ENCODE results near the gene MZF1. TPM values are rescaled to one million over a fixed set of nuclear protein-coding genes. Genes with fewer than 3 reads are reported as not detected.

Gene MZF1
- total and polyA plus RNA-seq, 9 of the 15 experiments (the other 6 are each of a cell fraction or from before 2014, with no cell fraction given): 0.31 to 29.3 (median 11.5) TPM

GRCh38 chr19:58585442-58586132 is 12.5 kb upstream of the MZF1 start (continued):
- TF ChIP-seq MCM7 (IDR thresholded peaks at IDR 0.05) (no peak), HDGF (IDR thresholded peaks at IDR 0.05) (peak; percentile 97), TFAM (CRISPR knock-in tag; conservative IDR thresholded peaks at IDR 0.05) (no peak), GATAD2B (IDR thresholded peaks at IDR 0.05; ENCODE audit: borderline replicate concordance) (no peak), ZNF282 (CRISPR knock-in tag; IDR thresholded peaks at IDR 0.05) (no peak), TAF1 (IDR thresholded peaks at IDR 0.05; ENCODE audit: control insufficient read depth, extremely low read depth, insufficient read depth, low read length, severe bottlenecking) (no peak), ZNF224 (CRISPR knock-in tag; IDR thresholded peaks at IDR 0.05) (no peak), MYC (IDR thresholded peaks at IDR 0.05; ENCODE audit: low read depth, low read length) (no peak), MYC (CRISPR knock-in tag; IDR thresholded peaks at IDR 0.05; ENCODE audit: borderline replicate concordance, low read depth) (no peak), SETDB1 (IDR thresholded peaks at IDR 0.05; ENCODE audit: low read length) (no peak), ZSCAN32 (CRISPR knock-in tag; IDR thresholded peaks at IDR 0.05) (no peak), POLR2G (IDR thresholded peaks at IDR 0.05; ENCODE audit: low read depth, low read length) (no peak), ATF1 (CRISPR knock-in tag; IDR thresholded peaks at IDR 0.05) (no peak), ATF1 (tag; IDR thresholded peaks at IDR 0.05) (no peak)
- TF ChIP-seq, protein P1, sequence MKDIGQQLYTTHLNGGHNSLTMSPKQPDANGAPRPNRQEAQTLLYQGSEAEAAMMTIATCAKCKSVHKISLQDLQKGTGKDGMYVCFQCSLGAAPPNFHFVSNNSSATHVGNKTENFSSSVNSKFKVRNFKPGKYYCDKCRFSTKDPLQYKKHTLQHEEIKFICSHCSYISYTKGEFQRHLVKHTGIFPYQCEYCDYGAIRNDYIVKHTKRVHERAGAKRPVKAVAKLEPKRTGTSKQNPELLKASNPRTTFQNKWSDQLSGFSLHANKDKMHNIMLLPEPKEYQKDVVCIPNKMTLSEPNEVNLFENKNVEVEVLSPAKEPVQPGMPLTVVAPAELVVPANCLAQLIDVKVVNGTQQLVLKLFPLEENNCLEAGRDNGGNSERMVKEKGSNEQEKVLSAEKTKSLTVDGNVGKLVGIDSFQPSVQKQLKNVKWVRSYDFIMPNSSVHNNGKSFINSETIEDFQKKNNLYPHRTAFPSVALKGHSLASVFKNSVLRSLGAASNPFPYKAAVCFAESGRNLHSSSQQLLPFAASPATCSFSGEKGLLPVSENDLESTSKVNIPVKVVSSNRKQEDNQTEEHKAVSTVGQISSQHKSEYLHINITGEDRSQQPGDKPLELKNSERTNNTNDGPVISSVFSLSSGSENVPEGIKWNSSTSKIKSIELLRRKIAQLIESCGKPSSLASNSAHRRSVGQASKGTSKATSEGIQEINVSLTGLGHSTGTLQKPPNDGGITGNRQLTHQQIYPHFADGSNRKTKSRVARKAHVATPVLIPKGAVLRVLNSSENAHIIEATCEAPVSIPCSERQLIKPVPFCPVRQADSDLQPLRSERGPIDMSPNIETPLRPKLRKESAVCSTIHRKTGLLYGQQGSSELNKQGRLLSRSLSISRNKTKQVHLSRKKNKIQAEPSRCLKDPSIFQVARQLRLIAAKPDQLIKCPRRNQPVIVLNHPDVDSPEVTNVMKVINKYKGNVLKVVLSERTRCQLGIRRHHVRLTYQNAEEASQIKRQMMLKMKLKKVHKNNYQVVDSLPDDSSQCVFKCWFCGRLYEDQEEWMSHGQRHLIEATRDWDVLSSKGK (CRISPR knock-in tag; IDR thresholded peaks at IDR 0.05): no peak
- TF ChIP-seq, protein P2, sequence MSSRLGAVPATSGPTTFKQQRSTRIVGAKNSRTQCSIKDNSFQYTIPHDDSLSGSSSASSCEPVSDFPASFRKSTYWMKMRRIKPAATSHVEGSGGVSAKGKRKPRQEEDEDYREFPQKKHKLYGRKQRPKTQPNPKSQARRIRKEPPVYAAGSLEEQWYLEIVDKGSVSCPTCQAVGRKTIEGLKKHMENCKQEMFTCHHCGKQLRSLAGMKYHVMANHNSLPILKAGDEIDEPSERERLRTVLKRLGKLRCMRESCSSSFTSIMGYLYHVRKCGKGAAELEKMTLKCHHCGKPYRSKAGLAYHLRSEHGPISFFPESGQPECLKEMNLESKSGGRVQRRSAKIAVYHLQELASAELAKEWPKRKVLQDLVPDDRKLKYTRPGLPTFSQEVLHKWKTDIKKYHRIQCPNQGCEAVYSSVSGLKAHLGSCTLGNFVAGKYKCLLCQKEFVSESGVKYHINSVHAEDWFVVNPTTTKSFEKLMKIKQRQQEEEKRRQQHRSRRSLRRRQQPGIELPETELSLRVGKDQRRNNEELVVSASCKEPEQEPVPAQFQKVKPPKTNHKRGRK (tag; IDR thresholded peaks at IDR 0.05): peak; percentile 65; the same call in 1 of the 2 replicates
- TF ChIP-seq, protein P3, sequence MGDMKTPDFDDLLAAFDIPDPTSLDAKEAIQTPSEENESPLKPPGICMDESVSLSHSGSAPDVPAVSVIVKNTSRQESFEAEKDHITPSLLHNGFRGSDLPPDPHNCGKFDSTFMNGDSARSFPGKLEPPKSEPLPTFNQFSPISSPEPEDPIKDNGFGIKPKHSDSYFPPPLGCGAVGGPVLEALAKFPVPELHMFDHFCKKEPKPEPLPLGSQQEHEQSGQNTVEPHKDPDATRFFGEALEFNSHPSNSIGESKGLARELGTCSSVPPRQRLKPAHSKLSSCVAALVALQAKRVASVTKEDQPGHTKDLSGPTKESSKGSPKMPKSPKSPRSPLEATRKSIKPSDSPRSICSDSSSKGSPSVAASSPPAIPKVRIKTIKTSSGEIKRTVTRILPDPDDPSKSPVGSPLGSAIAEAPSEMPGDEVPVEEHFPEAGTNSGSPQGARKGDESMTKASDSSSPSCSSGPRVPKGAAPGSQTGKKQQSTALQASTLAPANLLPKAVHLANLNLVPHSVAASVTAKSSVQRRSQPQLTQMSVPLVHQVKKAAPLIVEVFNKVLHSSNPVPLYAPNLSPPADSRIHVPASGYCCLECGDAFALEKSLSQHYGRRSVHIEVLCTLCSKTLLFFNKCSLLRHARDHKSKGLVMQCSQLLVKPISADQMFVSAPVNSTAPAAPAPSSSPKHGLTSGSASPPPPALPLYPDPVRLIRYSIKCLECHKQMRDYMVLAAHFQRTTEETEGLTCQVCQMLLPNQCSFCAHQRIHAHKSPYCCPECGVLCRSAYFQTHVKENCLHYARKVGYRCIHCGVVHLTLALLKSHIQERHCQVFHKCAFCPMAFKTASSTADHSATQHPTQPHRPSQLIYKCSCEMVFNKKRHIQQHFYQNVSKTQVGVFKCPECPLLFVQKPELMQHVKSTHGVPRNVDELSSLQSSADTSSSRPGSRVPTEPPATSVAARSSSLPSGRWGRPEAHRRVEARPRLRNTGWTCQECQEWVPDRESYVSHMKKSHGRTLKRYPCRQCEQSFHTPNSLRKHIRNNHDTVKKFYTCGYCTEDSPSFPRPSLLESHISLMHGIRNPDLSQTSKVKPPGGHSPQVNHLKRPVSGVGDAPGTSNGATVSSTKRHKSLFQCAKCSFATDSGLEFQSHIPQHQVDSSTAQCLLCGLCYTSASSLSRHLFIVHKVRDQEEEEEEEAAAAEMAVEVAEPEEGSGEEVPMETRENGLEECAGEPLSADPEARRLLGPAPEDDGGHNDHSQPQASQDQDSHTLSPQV (IDR thresholded peaks at IDR 0.05): no peak
- TF ChIP-seq, protein P4, sequence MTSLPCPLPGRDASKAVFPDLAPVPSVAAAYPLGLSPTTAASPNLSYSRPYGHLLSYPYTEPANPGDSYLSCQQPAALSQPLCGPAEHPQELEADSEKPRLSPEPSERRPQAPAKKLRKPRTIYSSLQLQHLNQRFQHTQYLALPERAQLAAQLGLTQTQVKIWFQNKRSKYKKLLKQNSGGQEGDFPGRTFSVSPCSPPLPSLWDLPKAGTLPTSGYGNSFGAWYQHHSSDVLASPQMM (CRISPR knock-in tag; IDR thresholded peaks at IDR 0.05): no peak
- TF ChIP-seq, protein P5, sequence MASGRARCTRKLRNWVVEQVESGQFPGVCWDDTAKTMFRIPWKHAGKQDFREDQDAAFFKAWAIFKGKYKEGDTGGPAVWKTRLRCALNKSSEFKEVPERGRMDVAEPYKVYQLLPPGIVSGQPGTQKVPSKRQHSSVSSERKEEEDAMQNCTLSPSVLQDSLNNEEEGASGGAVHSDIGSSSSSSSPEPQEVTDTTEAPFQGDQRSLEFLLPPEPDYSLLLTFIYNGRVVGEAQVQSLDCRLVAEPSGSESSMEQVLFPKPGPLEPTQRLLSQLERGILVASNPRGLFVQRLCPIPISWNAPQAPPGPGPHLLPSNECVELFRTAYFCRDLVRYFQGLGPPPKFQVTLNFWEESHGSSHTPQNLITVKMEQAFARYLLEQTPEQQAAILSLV (tag; IDR thresholded peaks at IDR 0.05): no peak

Measured in K562 (cell line).